Measurements from ENCODE around the gene CACNA1I. TPM values are rescaled to one million over a fixed set of nuclear protein-coding genes. Genes with fewer than 3 reads are reported as not detected.
A peak's percentile ranks its signal among the peaks of the same experiment; 100 is the strongest.

Gene CACNA1I
- polyA plus RNA-seq, 1 donor from 2014 or later: 0.04 TPM

GRCh38 chr22:39678862-39679490, 108.4 kb downstream of the CACNA1I start:
- Mint-ChIP-seq H3K4me1 (no peaks in the 10 kb centered on the region), H3K9me3 (peaks cover 0 to 2% (median 2%) of the 10 kb centered on the region in 3 donors), H3K27ac (no peak overlapping the region), H3K36me3 (no peaks in the 10 kb centered on the region), H3K27me3 (peaks cover 18% of the 10 kb centered on the region), H3K4me3 (no peak overlapping the region)

DNA sequence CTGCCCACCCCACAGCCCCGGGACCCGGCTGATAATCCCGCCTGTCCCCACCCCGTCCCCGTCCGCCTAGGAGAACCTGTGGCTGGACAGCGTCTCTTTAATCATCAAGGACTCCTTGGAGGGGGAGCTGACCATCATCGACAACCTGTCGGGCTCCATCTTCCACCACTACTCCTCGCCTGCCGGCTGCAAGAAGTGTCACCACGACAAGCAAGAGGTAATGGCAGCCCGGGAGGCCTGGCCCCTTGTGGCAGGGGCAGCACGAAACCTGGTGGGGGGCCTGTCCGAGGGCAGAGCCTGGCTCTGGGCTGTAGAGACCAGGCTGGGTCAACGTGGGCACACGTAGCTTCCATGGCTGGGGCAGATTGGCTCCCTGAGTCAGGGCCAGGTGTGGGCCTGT, 109.1 kb downstream of the CACNA1I start:
- Mint-ChIP-seq H3K9me3 (peaks cover 0 to 2% (median under 1%) of the 10 kb centered on the region in 3 donors), H3K27me3 (peaks cover 22% of the 10 kb centered on the region), H3K4me1 (no peaks in the 10 kb centered on the region), H3K4me3 (no peak overlapping the region), H3K27ac (no peak overlapping the region), H3K36me3 (no peaks in the 10 kb centered on the region)

DNA sequence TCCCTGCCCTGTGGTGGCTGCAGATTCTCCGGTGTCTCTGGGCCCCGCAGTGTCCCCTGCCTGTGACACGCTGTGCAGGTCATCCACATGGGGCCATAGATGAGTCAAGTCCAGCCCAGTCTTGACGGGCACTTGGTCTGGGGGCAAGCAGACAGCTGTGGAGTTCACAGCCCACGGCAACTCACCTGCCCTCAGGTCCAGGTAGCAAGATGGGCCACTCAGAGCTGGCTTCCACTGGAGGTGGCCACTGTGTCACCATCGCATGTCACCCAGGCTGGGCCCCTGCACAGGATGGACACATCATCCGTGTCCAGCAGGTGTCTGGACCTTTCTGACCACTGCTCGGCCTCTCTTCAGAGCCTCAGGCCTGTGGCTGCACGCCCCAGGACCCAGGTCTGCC, 109.9 kb downstream of the CACNA1I start:
- no peak overlapping the region for H3K27ac Mint-ChIP-seq
- peaks cover 0 to 2% (median 0%) of the 10 kb centered on the region in 3 donors for H3K9me3 Mint-ChIP-seq
- H3K4me1 Mint-ChIP-seq: no peaks in the 10 kb centered on the region
- H3K36me3 Mint-ChIP-seq: no peaks in the 10 kb centered on the region
- peaks cover 25% of the 10 kb centered on the region for H3K27me3 Mint-ChIP-seq
- H3K4me3 Mint-ChIP-seq: no peak overlapping the region

GRCh38 chr22:39681038-39681861, 110.7 kb downstream of the CACNA1I start:
- no peak overlapping the region for H3K27ac Mint-ChIP-seq
- peaks cover 22% of the 10 kb centered on the region for H3K27me3 Mint-ChIP-seq
- H3K9me3 Mint-ChIP-seq: peaks cover 0 to 2% (median 0%) of the 10 kb centered on the region in 3 donors
- H3K4me3 Mint-ChIP-seq: no peak overlapping the region
- no peaks in the 10 kb centered on the region for H3K4me1 Mint-ChIP-seq
- H3K36me3 Mint-ChIP-seq: no peaks in the 10 kb centered on the region

- Mint-ChIP-seq H3K9me3 (peaks cover 0 to 2% (median 0%) of the 10 kb centered on the region in 3 donors), H3K27ac (no peak overlapping the region), H3K4me3 (no peak overlapping the region), H3K36me3 (no peaks in the 10 kb centered on the region), H3K4me1 (peaks cover 0 to 2% (median 0%) of the 10 kb centered on the region in 3 donors), H3K27me3 (peaks cover 27% of the 10 kb centered on the region)
Measured at GRCh38 chr22:39682994-39683393, 112.4 kb downstream of the CACNA1I start.

DNA sequence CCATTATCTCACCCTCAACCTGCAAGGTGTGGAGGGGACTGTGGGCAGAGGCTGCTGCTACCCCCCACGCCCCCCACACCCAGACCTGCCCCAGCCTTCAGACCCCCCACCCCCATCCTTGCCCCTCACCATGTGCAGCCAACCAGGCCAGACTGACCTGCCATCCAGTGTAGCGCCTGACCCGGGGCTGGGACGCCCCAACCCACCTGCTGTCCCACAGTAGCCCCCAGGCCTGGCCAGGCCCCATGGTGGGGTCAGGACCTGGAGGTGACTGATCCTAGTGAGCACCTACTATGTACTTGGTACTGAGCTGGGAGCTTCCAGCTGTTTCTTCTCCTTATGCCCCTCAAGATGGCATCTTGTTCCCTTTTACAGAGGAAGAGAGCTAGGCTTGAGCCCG, 113.1 kb downstream of the CACNA1I start:
- no peak overlapping the region for H3K27ac Mint-ChIP-seq
- H3K9me3 Mint-ChIP-seq: peaks cover 0 to 2% (median 0%) of the 10 kb centered on the region in 3 donors

GRCh38 chr22:39684702-39685281, 114.2 kb downstream of the CACNA1I start:
- Mint-ChIP-seq H3K9me3 (peaks cover 0 to 2% (median 0%) of the 10 kb centered on the region in 3 donors), H3K27ac (no peak overlapping the region), H3K4me3 (peak overlapping the region in 2 of 4 donors; percentile 50 to 86), H3K36me3 (peaks cover 2% of the 10 kb centered on the region), H3K27me3 (peaks cover 36% of the 10 kb centered on the region), H3K4me1 (peaks cover 0 to 2% (median 0%) of the 10 kb centered on the region in 3 donors)

More for the DNA sequence above, 113.1 kb downstream of the CACNA1I start:
- Mint-ChIP-seq H3K36me3 (no peaks in the 10 kb centered on the region), H3K27me3 (peaks cover 31% of the 10 kb centered on the region), H3K4me1 (peaks cover 0 to 2% (median 0%) of the 10 kb centered on the region in 3 donors), H3K4me3 (no peak overlapping the region)

DNA sequence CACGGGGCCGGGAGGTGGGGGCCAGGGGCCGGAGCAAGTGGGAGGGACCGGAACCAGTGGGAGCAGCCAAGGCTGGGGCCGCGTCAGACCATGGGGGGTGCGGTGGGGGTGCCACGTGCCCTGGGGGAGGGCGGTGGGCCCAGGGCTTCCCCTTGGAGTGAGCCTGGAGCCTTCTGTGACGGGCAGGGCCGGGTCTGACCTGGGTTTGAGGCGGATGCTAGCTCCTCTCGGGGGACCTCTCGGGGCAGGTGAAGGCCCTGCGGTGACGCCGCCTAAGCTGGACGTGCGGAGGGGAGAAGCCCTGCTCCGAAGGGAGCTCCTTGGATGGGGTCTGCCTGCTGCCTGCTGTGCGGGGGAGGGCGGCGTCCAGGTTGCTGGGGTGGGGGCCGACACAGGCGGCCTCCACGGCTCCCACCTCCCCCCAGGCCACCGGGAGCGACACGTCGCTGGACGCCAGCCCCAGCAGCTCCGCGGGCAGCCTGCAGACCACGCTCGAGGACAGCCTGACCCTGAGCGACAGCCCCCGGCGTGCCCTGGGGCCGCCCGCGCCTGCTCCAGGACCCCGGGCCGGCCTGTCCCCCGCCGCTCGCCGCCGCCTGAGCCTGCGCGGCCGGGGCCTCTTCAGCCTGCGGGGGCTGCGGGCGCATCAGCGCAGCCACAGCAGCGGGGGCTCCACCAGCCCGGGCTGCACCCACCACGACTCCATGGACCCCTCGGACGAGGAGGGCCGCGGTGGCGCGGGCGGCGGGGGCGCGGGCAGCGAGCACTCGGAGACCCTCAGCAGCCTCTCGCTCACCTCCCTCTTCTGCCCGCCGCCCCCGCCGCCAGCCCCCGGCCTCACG, 115.0 kb downstream of the CACNA1I start:
- Mint-ChIP-seq H3K9me3 (peaks cover 0 to 2% (median 0%) of the 10 kb centered on the region in 3 donors), H3K27ac (no peak overlapping the region), H3K36me3 (peaks cover 2% of the 10 kb centered on the region), H3K4me3 (no peak overlapping the region), H3K27me3 (peaks cover 39% of the 10 kb centered on the region), H3K4me1 (peaks cover 0 to 2% (median under 1%) of the 10 kb centered on the region in 3 donors)

DNA sequence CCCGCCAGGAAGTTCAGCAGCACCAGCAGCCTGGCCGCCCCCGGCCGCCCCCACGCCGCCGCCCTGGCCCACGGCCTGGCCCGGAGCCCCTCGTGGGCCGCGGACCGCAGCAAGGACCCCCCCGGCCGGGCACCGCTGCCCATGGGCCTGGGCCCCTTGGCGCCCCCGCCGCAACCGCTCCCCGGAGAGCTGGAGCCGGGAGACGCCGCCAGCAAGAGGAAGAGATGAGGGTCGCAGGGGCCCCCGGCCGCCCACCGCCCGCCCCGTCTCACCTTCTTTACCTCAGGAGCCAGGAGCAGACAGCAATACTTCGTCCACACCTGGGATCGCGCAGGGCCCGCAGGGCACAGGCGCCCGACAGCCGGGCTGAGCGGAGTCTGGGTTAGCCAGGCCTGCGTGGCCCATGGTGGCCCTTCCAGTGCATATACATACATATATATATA, 115.6 kb downstream of the CACNA1I start:
- H3K9me3 Mint-ChIP-seq: peaks cover 0 to 2% (median 0%) of the 10 kb centered on the region in 3 donors
- no peak overlapping the region for H3K27ac Mint-ChIP-seq
- H3K36me3 Mint-ChIP-seq: peaks cover 2% of the 10 kb centered on the region
- peaks cover 43% of the 10 kb centered on the region for H3K27me3 Mint-ChIP-seq
- H3K4me3 Mint-ChIP-seq: peak overlapping the region in 1 of 4 donors; percentile 63
- H3K4me1 Mint-ChIP-seq: peaks cover 0 to 6% (median 2%) of the 10 kb centered on the region in 3 donors

- peak overlapping the region in 1 of 3 donors; percentile 59 for H3K27ac Mint-ChIP-seq
- peaks cover 0 to 6% (median 2%) of the 10 kb centered on the region in 3 donors for H3K4me1 Mint-ChIP-seq
- H3K9me3 Mint-ChIP-seq: peaks cover 0 to 2% (median 0%) of the 10 kb centered on the region in 3 donors
- H3K27me3 Mint-ChIP-seq: peaks cover 44% of the 10 kb centered on the region
- H3K4me3 Mint-ChIP-seq: peak overlapping the region in 1 of 4 donors; percentile 68
- peaks cover 2% of the 10 kb centered on the region for H3K36me3 Mint-ChIP-seq
Measured at GRCh38 chr22:39686776-39687525, 116.4 kb downstream of the CACNA1I start.

DNA sequence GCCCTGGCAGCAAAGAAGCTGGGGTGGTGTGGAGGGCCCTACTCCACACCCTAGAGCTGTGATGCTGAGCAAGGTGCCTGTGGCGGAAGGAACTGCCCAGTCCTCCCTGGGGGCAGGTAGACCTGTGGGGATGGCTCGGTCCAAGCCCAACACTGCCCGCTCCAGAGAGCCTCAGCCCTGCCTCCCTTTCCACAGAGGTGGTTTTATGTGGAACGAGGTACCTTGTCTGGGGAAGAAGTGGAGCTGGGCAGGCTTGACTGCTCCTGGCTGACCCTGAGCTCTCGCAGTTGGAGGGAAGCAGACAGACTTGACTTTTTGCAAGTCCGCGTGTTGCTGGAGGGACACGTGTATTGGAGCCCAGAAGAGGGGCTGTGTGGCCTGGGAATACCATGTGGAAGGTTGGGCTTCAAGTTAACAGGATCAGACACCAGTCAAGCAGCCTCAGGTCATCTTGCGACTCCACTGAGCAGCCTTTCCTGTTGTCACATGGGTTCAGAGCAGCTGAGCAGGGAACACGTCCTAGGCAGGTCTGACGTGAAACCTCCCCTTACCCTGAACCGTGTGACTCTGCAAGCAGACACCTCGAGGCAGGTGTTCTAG, 117.7 kb downstream of the CACNA1I start:
- H3K4me3 Mint-ChIP-seq: no peak overlapping the region
- peaks cover 40% of the 10 kb centered on the region for H3K27me3 Mint-ChIP-seq
- H3K36me3 Mint-ChIP-seq: peaks cover 2% of the 10 kb centered on the region
- no peak overlapping the region for H3K27ac Mint-ChIP-seq
- no peaks in the 10 kb centered on the region for H3K9me3 Mint-ChIP-seq
- H3K4me1 Mint-ChIP-seq: peaks cover 0 to 6% (median 2%) of the 10 kb centered on the region in 3 donors

- Mint-ChIP-seq H3K4me3 (no peak overlapping the region), H3K4me1 (peaks cover 0 to 6% (median 4%) of the 10 kb centered on the region in 3 donors), H3K36me3 (peaks cover 2% of the 10 kb centered on the region), H3K27me3 (peaks cover 35% of the 10 kb centered on the region), H3K27ac (no peak overlapping the region), H3K9me3 (no peaks in the 10 kb centered on the region)
Measured at GRCh38 chr22:39689421-39689820, 118.9 kb downstream of the CACNA1I start.

- no peak overlapping the region for H3K27ac Mint-ChIP-seq
- H3K9me3 Mint-ChIP-seq: no peaks in the 10 kb centered on the region
- H3K27me3 Mint-ChIP-seq: peaks cover 39% of the 10 kb centered on the region
- peak overlapping the region in 2 of 4 donors; percentile 34 to 49 for H3K4me3 Mint-ChIP-seq
- H3K36me3 Mint-ChIP-seq: peaks cover 2% of the 10 kb centered on the region
- peaks cover 0 to 6% (median 5%) of the 10 kb centered on the region in 3 donors for H3K4me1 Mint-ChIP-seq
Measured at GRCh38 chr22:39690881-39691605, 120.5 kb downstream of the CACNA1I start.
